ENCODE measurements around the gene RPS6KA5.

GRCh38 chr14:91009501-91010152, 50.8 kb downstream of the RPS6KA5 start:
- no peak for TF ChIP-seq POLR2AphosphoS5 (IDR thresholded peaks at IDR 0.05; ENCODE audit: low read depth)
- TF ChIP-seq, protein P1, sequence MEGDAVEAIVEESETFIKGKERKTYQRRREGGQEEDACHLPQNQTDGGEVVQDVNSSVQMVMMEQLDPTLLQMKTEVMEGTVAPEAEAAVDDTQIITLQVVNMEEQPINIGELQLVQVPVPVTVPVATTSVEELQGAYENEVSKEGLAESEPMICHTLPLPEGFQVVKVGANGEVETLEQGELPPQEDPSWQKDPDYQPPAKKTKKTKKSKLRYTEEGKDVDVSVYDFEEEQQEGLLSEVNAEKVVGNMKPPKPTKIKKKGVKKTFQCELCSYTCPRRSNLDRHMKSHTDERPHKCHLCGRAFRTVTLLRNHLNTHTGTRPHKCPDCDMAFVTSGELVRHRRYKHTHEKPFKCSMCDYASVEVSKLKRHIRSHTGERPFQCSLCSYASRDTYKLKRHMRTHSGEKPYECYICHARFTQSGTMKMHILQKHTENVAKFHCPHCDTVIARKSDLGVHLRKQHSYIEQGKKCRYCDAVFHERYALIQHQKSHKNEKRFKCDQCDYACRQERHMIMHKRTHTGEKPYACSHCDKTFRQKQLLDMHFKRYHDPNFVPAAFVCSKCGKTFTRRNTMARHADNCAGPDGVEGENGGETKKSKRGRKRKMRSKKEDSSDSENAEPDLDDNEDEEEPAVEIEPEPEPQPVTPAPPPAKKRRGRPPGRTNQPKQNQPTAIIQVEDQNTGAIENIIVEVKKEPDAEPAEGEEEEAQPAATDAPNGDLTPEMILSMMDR (IDR thresholded peaks at IDR 0.05; ENCODE audit: insufficient read depth, low read length): no peak
- TF ChIP-seq, protein P2, sequence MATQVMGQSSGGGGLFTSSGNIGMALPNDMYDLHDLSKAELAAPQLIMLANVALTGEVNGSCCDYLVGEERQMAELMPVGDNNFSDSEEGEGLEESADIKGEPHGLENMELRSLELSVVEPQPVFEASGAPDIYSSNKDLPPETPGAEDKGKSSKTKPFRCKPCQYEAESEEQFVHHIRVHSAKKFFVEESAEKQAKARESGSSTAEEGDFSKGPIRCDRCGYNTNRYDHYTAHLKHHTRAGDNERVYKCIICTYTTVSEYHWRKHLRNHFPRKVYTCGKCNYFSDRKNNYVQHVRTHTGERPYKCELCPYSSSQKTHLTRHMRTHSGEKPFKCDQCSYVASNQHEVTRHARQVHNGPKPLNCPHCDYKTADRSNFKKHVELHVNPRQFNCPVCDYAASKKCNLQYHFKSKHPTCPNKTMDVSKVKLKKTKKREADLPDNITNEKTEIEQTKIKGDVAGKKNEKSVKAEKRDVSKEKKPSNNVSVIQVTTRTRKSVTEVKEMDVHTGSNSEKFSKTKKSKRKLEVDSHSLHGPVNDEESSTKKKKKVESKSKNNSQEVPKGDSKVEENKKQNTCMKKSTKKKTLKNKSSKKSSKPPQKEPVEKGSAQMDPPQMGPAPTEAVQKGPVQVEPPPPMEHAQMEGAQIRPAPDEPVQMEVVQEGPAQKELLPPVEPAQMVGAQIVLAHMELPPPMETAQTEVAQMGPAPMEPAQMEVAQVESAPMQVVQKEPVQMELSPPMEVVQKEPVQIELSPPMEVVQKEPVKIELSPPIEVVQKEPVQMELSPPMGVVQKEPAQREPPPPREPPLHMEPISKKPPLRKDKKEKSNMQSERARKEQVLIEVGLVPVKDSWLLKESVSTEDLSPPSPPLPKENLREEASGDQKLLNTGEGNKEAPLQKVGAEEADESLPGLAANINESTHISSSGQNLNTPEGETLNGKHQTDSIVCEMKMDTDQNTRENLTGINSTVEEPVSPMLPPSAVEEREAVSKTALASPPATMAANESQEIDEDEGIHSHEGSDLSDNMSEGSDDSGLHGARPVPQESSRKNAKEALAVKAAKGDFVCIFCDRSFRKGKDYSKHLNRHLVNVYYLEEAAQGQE (IDR thresholded peaks at IDR 0.05; ENCODE audit: insufficient replicate concordance, low read depth): no peak

Measured in HL-60 (cell line).